Mucosa of rectum (tissue), 2 donors: ENCODE measurements around the gene FES.

ENCODE experiments used
- H3K27ac ChIP-seq, 2 donors: one replicate each; pipeline ENCODE4 v1.7.0; 2013; ENCODE audit warnings: inconsistent platforms in 2 of 2, low read depth in 2 of 2, low read length in 2 of 2
- H3K27me3 ChIP-seq, 2 donors: one replicate each; pipeline ENCODE4 v1.7.0; 2013; ENCODE audit warnings: low read length in 2 of 2; ENCODE audit not compliant: control insufficient read depth in 2 of 2, insufficient read depth in 2 of 2
- H3K36me3 ChIP-seq, 2 donors: one replicate each; pipeline ENCODE4 v1.7.0; 2013; ENCODE audit warnings: low read length in 2 of 2; ENCODE audit not compliant: control insufficient read depth in 2 of 2, insufficient read depth in 2 of 2
- H3K4me1 ChIP-seq, 2 donors: one replicate each; pipeline ENCODE4 v1.7.0; 2013; ENCODE audit warnings: low read length in 2 of 2, mild to moderate bottlenecking in 1 of 2; ENCODE audit not compliant: control insufficient read depth in 2 of 2, insufficient read depth in 2 of 2
- H3K4me3 ChIP-seq, 2 donors: one replicate each; pipeline ENCODE4 v1.7.0; 2013; ENCODE audit warnings: low read length in 2 of 2
- H3K9ac ChIP-seq, 2 donors: one replicate each; pipeline ENCODE4 v1.7.0; 2013; ENCODE audit warnings: low read length in 2 of 2, low read depth in 1 of 2, mild to moderate bottlenecking in 1 of 2
- H3K9me3 ChIP-seq, 2 donors: one replicate each; pipeline ENCODE4 v1.7.0; 2013; ENCODE audit warnings: low read length in 2 of 2; ENCODE audit not compliant: control insufficient read depth in 2 of 2
- donor health status: healthy.
- donor health status: Normal muscosa, but diverticular disease.

The FES gene

DNA sequence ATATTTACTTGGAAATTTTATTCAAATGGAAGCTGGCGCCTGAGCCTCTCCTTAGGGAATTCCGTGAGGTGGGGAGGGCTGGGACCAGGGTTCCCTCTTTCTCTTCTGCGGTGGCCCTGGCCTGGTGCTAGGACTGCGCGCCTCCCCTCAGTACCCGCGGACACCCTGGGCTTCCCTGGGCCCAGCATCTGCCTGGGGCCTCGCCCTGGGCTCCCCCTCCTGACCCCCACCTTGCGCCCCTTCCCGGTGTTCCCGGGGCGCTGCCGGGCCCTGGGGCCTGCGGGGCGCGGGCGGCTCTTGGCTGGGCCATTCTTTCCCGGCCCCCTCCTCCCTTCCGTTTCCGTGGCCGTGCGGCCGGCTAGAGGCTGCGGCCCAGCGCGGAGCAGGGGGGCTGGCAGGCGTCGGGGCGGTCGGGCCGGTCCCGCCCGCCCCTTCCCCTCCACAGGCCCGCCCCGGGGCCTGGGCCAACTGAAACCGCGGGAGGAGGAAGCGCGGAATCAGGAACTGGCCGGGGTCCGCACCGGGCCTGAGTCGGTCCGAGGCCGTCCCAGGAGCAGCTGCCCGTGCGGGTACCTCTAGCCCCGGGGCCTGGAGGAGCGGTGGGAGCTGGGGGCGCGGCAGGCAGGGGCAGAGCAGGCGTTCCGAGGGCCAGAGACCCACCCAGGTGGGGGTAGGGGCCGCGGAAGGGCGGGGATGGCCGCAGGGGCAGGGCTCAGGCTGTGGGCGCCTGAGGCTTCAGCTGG lies at the start of gene FES:
Gene FES, plus strand, starts transcription at position 529 of the 743 bp plus-strand sequence. CDS start 542 bp downstream, outside the sequence.
- Histone ChIP-seq H3K4me3 (peak within 1 kb of the TSS; percentile 66 to 71), H3K4me1 (peaks cover 17 to 21% of the 10 kb centered on the region in 2 donors), H3K9me3 (no peaks in the 10 kb centered on the region), H3K36me3 (peaks cover 12 to 24% of the 10 kb centered on the region in 2 donors), H3K9ac (peak within 1 kb of the TSS; percentile 63 to 80), H3K27ac (peak within 1 kb of the TSS; percentile 81 to 88), H3K27me3 (no peaks in the 10 kb centered on the region)

DNA sequence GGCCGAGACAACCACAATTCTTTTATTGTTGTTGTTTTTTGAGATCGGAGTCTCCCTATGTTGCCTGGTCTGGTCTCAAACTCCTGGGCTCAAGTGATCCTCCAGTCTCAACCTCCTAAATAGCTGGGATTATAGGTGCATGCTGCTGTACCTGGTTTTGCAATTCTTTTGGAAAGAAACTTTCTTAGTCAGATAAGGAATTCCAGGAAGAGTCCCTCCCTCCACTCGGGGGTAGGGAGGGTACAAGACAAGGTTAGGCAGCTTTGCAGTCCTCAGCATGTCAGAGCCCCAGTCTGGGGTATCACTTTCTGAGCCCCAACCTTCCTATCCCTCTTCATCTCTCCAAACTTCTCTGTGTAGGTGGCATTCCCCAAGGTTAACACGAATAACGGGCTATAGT lies 49.7 kb upstream of the FES start:
- no peak overlapping the region for H3K9ac ChIP-seq
- no peaks in the 10 kb centered on the region for H3K9me3 ChIP-seq
- no peak overlapping the region for H3K27ac ChIP-seq
- H3K4me1 ChIP-seq = peaks cover 7 to 8% of the 10 kb centered on the region in 2 donors
- no peaks in the 10 kb centered on the region for H3K36me3 ChIP-seq
- no peak overlapping the region for H3K4me3 ChIP-seq
- H3K27me3 ChIP-seq = no peaks in the 10 kb centered on the region

DNA sequence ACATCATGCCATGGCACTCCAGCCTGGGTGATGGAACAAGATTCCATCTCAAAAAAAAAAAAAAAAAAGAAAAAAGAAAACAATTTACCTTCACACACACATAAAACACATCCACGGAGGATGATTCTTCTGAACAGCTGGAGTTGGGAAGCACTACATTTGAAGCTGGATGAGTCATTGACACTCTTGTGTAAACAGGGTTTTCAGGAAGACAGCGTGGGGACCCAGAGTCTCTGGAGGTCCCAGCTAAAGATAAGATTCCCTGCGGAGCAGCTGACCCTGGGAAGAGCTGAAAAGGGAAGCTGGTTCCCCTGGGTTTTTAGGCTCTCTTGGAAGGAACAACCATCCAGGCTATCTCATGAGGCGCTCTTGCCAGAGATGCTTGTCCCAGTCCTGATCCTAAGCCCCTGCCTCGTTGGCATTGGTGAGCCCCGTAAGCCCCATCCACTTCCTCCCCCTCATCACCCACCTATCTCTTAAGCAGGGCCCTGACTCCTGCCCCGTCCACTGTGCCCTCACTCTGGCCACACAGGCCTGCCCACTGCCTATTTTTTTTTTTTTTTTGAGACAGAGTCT lies 47.9 kb upstream of the FES start:
- Histone ChIP-seq H3K36me3 (no peaks in the 10 kb centered on the region), H3K9me3 (no peaks in the 10 kb centered on the region), H3K27ac (no peak overlapping the region), H3K4me3 (no peak overlapping the region), H3K4me1 (peaks cover 12% of the 10 kb centered on the region in 2 donors), H3K27me3 (no peaks in the 10 kb centered on the region), H3K9ac (no peak overlapping the region)

DNA sequence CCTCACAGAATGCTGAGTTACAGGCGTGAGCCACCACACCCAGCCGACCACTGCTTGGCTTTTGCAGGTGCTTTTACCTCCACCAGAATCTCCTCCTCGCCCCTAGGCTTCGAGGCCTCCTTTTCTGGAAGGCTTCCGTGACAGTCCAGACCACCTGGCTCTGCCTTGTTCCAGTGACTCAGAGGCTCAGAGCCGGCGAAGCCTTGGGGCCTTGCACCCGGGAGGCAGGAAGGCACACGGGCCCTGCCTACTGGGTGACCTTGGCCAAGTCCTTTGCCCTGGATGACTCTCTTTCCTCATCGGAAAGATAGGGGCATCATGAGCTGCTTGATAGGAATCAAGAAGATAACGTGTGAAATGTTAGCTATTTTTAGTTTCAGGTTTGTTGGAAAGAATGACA lies 47.2 kb upstream of the FES start:
- no peak overlapping the region for H3K9ac ChIP-seq
- H3K27me3 ChIP-seq = no peaks in the 10 kb centered on the region
- H3K9me3 ChIP-seq = no peaks in the 10 kb centered on the region
- no peak overlapping the region for H3K4me3 ChIP-seq
- no peaks in the 10 kb centered on the region for H3K36me3 ChIP-seq
- no peak overlapping the region for H3K27ac ChIP-seq
- H3K4me1 ChIP-seq = peaks cover 12% of the 10 kb centered on the region in 2 donors

DNA sequence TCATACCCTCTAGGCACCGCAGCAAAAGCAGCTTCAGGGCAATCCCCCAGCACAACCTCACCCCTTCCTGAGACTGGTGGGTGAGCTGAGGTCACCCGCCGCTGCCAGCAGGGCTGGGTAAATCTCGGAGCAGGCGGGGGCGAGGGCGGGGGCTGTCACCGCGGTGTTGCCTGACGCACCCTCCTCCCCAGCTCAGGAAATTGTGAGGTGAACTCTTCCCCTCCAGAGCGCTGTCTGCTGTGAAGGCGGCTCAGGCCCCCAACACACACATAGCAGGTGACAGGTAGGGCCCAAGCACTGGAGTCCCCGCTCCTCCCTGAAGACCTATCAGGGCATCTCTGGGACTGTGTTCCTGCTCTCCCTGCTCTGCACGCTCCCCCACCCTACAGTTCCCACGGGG lies 46.2 kb upstream of the FES start:
- Histone ChIP-seq H3K36me3 (no peaks in the 10 kb centered on the region), H3K27me3 (no peaks in the 10 kb centered on the region), H3K27ac (no peak overlapping the region), H3K4me1 (peaks cover 12% of the 10 kb centered on the region in 2 donors), H3K4me3 (no peak overlapping the region), H3K9me3 (no peaks in the 10 kb centered on the region), H3K9ac (no peak overlapping the region)

DNA sequence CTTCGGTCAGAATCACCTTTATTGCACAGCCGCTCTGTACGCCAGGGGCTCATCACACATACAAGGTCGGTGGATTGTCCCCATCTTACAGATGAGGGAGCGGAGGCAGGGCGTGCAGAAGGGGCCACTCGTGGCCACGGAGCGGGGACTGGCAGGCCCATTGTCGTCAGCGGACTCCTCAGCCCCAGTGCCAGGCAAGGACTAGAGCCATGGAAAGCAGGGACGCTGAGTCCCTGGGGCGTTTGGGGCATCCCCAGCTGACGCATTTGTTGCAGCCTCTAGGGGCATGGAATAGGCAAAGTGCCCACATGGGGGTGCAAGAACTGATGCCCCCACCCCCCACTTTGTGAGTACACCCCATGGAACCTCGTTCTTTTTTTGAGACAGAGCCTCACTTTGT lies 45.8 kb upstream of the FES start:
- no peak overlapping the region for H3K27ac ChIP-seq
- H3K9ac ChIP-seq = no peak overlapping the region
- no peaks in the 10 kb centered on the region for H3K36me3 ChIP-seq
- peaks cover 12% of the 10 kb centered on the region in 2 donors for H3K4me1 ChIP-seq
- no peaks in the 10 kb centered on the region for H3K9me3 ChIP-seq
- no peak overlapping the region for H3K4me3 ChIP-seq
- no peaks in the 10 kb centered on the region for H3K27me3 ChIP-seq

DNA sequence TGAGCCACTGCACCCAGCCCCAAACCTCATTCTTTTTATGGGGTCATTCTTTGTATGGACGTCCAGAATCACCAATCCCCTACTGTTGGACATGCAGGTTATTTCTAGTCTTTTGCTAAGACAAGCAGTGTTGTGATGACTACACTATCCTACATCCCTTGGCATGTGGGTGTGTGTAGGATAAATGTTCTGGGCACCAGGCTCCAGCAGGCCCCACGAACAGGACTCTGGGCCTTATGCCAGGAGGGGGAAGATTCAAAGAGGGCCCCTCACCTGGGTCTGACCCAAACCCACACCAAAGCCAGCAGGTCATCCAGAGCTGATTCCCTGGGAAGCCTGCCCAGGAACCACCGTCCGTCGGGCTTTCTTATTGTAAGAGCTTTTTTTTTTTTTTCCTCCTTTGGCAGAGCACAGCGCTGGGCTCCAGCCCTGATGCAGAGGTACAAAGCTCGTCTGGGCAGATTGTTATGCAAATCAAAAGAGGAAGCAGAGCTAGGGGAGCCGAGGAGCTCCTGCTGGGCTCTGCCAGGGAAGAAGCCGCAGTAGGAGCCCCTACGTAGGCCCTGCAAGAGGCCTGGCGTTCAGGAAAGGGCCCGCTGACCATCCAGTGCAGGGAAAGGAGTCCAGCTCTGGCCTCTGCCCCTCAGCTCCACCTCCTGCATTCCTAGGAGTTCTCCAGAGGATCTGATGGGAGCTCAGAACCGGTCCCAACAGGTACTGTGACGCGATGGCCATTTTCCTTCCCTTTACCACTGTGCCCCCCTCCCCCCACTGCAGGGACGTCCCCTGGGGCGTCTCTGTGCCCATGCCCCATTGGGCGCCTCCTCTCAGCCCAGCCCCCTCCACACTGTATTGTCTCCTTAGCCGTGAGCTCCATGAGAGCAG lies 44.9 kb upstream of the FES start:
- peak overlapping the region; percentile 87 for H3K27ac ChIP-seq

DNA sequence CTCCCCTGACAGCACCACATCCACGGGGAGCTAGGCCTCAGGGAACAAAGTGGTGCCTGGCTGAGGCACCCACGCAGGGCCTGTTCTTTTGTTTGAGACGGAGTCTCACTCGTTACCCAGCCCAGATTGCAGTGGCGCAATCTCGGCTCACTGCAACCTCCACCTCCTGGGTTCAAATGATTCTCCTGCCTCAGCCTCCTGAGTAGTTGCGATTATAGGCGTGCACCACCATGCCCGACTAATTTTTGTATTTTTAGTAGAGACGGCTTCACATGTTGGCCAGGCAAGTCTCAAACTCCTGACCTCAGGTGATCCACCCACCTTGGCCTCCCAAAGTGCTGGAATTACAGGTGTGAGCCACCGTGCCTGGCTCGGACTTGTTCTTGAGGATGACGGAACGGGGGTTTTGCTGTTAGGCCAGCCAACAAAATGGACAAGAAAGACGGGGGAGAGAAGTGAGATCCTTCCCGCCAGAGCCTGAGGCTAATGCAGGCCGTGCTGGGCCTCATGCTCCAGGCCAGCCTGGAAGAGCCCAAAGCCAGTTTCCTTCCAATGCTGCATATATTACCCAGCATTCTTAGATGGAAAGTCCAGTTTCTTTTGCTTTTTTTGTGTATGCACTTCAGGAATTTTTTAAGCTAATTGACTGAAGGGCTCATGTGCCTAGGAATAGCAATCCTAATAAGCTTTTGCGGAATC lies 44.0 kb upstream of the FES start:
- Histone ChIP-seq H3K9ac (peak overlapping the region; percentile 74), H3K9me3 (no peaks in the 10 kb centered on the region), H3K27ac (peak overlapping the region; percentile 87), H3K4me3 (peak overlapping the region; percentile 69 to 76), H3K4me1 (peaks cover 12% of the 10 kb centered on the region in 2 donors), H3K27me3 (no peaks in the 10 kb centered on the region), H3K36me3 (no peaks in the 10 kb centered on the region)

More for the DNA sequence above, 44.9 kb upstream of the FES start:
- H3K27me3 ChIP-seq = no peaks in the 10 kb centered on the region
- H3K9ac ChIP-seq = peak overlapping the region; percentile 74
- H3K4me1 ChIP-seq = peaks cover 12% of the 10 kb centered on the region in 2 donors
- H3K36me3 ChIP-seq = no peaks in the 10 kb centered on the region
- no peaks in the 10 kb centered on the region for H3K9me3 ChIP-seq
- H3K4me3 ChIP-seq = peak overlapping the region; percentile 69 to 76

DNA sequence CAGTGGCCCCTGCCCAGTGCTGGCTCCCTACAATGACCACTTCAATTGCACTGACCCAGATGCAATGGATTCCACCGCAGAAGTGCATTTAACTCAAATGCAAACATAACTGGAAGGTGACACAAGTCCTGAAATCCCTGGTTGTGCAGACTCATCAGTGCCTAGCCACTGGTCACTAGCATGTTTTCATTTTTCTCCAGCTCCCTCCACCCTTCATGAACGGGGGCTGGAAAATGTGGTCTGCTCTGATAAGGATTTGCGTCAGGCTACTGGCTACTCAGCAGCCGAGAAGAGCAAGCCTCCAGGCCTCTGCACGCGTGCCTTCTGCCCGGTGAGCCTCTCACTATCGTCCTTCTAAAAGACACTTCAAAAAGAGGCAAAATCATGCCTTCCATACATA lies 43.4 kb upstream of the FES start:
- Histone ChIP-seq H3K9ac (no peak overlapping the region), H3K27ac (no peak overlapping the region), H3K4me3 (no peak overlapping the region)

More for the DNA sequence above, 43.4 kb upstream of the FES start:
- Histone ChIP-seq H3K4me1 (peaks cover 12% of the 10 kb centered on the region in 2 donors), H3K27me3 (no peaks in the 10 kb centered on the region), H3K36me3 (no peaks in the 10 kb centered on the region), H3K9me3 (no peaks in the 10 kb centered on the region)
